ENCODE results near the gene CACNG7. TPM values are rescaled to one million over a fixed set of nuclear protein-coding genes. Genes with fewer than 3 reads are reported as not detected.

The CACNG7 gene
- total RNA-seq, 1 experiment from 2014 or later: 22.7 TPM

DNA sequence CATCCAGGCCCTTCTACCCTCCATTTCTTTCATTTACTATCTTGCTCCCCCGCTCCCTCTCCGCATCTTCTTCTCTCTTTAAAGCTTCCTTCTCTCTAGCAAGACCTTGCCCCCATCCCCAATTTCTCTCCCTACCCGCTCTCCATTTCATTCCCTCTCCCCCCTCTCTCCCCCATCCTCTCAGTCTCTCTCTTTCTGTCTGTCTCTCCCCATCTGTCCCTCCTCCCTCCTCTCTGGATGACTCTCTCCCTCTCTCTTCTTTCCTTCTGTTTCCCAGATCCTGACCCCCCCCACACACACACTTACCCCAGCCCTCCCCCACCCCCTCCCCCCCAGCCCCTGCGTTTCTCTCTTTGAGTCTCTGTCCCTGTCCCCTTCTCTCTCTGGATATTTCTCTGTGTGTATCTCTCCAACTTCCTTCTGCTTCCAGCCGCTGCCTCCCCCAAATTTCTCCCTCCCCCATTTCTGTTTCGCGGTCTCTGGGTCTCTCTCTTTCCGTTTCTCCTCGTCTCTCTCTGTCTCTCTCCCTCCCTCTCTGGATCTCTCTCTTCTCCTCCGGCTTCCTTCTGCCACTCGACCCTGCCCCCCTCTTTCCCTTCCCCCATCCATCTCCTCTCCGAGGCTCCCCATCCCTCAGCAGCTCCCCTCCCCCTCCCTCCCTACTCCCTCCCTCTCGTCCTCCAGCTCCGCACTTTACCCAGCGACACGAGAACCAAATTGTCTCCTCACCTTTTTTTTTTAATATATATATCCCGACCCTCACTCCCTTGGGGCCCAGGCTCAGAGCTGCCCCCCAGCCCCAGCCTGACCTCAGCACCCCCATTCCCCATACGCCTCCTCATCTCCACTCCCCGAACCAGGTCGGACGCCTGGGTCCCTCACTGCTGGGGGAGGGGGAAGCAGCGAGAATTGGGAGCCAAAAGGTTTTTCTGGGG lies 50.0 kb downstream of the CACNG7 start:
- Mint-ChIP-seq H3K4me3 (peak overlapping the region; percentile 64 to 94), H3K27me3 (ENCODE audit: low read depth) (peaks cover 62% of the 10 kb centered on the region), H3K27ac (peak overlapping the region in 2 of 3 experiments; percentile 95 to 99; a peak in 5 of 7 replicates), H3K4me1 (peaks cover 50 to 65% of the 10 kb centered on the region in 2 experiments), H3K36me3 (ENCODE audit: insufficient read depth in 1 of 3, low read depth in 3 of 3) (peaks cover 4 to 10% (median 6%) of the 10 kb centered on the region in 3 experiments; a peak in 6 of 7 replicates), H3K9me3 (no peaks in the 10 kb centered on the region)
- no peaks in the 10 kb centered on the region for H3K9me3 ChIP-seq (ENCODE audit: control insufficient read depth, low read depth, low read length)
- peak overlapping the region; percentile 57 for H3K18ac ChIP-seq (ENCODE audit: insufficient read length, low read depth, low read length)
- no peak overlapping the region for H2BK20ac ChIP-seq (ENCODE audit: low read depth, low read length, poor library complexity, severe bottlenecking)
- no peak overlapping the region for H4K8ac ChIP-seq (replicated peaks; ENCODE audit: insufficient read length, low read depth, low read length)
- H2BK12ac ChIP-seq (ENCODE audit: insufficient read length, low read depth, low read length): no peak overlapping the region
- H4K91ac ChIP-seq (ENCODE audit: insufficient read length, low read depth, low read length): no peak overlapping the region
- WGBS (ENCODE audit: extremely low coverage, insufficient read length, low lambda C conversion rate): no CpG with 5 or more reads among the region's 22 CpGs
- H4K5ac ChIP-seq (ENCODE audit: insufficient read length, low read depth, low read length): no peak overlapping the region
- peaks cover 5% of the 10 kb centered on the region for H3K4me1 ChIP-seq (ENCODE audit: insufficient read depth, low read length)
- no peaks in the 10 kb centered on the region; the same call in 1 of the 2 replicates for H3K27me3 ChIP-seq (ENCODE audit: insufficient read depth, low read length)
- peak; percentile 65 for DNase-seq
- no peak overlapping the region for H2AFZ ChIP-seq (ENCODE audit: low read length)
- H2BK120ac ChIP-seq (ENCODE audit: low read depth, low read length, poor library complexity, severe bottlenecking): no peak overlapping the region
- no peak overlapping the region for H3K14ac ChIP-seq (ENCODE audit: insufficient read depth, low read length)
- H3K56ac ChIP-seq (ENCODE audit: insufficient read length, low read depth, low read length): no peak overlapping the region
- no peak overlapping the region for H3K4ac ChIP-seq (ENCODE audit: low read depth, low read length)
- no peak overlapping the region for H3T11ph ChIP-seq (ENCODE audit: low read length)
- TF ChIP-seq, protein P1, sequence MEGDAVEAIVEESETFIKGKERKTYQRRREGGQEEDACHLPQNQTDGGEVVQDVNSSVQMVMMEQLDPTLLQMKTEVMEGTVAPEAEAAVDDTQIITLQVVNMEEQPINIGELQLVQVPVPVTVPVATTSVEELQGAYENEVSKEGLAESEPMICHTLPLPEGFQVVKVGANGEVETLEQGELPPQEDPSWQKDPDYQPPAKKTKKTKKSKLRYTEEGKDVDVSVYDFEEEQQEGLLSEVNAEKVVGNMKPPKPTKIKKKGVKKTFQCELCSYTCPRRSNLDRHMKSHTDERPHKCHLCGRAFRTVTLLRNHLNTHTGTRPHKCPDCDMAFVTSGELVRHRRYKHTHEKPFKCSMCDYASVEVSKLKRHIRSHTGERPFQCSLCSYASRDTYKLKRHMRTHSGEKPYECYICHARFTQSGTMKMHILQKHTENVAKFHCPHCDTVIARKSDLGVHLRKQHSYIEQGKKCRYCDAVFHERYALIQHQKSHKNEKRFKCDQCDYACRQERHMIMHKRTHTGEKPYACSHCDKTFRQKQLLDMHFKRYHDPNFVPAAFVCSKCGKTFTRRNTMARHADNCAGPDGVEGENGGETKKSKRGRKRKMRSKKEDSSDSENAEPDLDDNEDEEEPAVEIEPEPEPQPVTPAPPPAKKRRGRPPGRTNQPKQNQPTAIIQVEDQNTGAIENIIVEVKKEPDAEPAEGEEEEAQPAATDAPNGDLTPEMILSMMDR (conservative IDR thresholded peaks at IDR 0.05): no peak
- no peak overlapping the region for H2BK5ac ChIP-seq (ENCODE audit: insufficient read length, low read length)
- no peaks in the 10 kb centered on the region for H3K79me1 ChIP-seq (ENCODE audit: insufficient read depth, low read depth, low read length, poor library complexity, severe bottlenecking)
- no peak overlapping the region for H3K23ac ChIP-seq (ENCODE audit: insufficient read length, low read depth, low read length)
- H3K23me2 ChIP-seq (ENCODE audit: insufficient read length, low read depth, low read length, poor library complexity, severe bottlenecking): peaks cover 44% of the 10 kb centered on the region
- no peaks in the 10 kb centered on the region for H3K79me2 ChIP-seq (ENCODE audit: insufficient read depth, low read length)
- H4K20me1 ChIP-seq (ENCODE audit: control insufficient read depth, insufficient read depth, insufficient read length): no peaks in the 10 kb centered on the region
- H3K27ac ChIP-seq (ENCODE audit: insufficient read length, low read depth, low read length): no peak overlapping the region
- no peak overlapping the region for H2BK15ac ChIP-seq (ENCODE audit: low read depth, low read length)
- H3K4me2 ChIP-seq (ENCODE audit: insufficient read depth, insufficient read length, low read length): peak overlapping the region; percentile 99
- no peak overlapping the region for H3K9ac ChIP-seq (ENCODE audit: extremely low read depth, insufficient read length, low read length)
- H2AK5ac ChIP-seq (ENCODE audit: insufficient read length, low read length): no peak overlapping the region
